H1 (cell line): ENCODE measurements around the gene IL6ST. TPM values are rescaled to one million over a fixed set of nuclear protein-coding genes. Genes with fewer than 3 reads are reported as not detected.

Source experiments
- CTCF ChIA-PET: fragments of 300-600 bp; sonication (Branson Sonifier 250); formaldehyde crosslinking; loops from one replicate; lab custom pipeline; 2021; ENCODE audit not compliant: partially characterized antibody; lab: Charles Lee
- POLR2A ChIA-PET: fragments of 300-600 bp; sonication (Branson Sonifier 250); formaldehyde crosslinking; loops from one replicate; lab custom pipeline; 2021; ENCODE audit warnings: inconsistent platforms; ENCODE audit not compliant: partially characterized antibody; lab: Charles Lee
- DNase-seq, 2 experiments: peaks; one replicate each; pipeline versions ENCODE4 v3.0.0 to v3.0.0-alpha.2; 2010 to 2022; ENCODE audit warnings: low spot score in 2 of 2, low read depth in 1 of 2, mixed read lengths in 1 of 2
- FAIRE-seq: peaks from 2 replicates; lab custom pipeline; 2011; peaks lifted over from hg19 to GRCh38; lab: Jason Lieb, UNC
- H2AFZ ChIP-seq: 2 replicates; pipeline ENCODE4 v1.8.1; 2012; ENCODE audit warnings: low read length, inconsistent platforms
- H2AK5ac ChIP-seq: 2 replicates; pipeline ENCODE4 v1.6.1; 2013; ENCODE audit warnings: low read depth, low read length
- H2BK120ac ChIP-seq: replicated peaks from 2 replicates; pipeline ENCODE3; 2013; ENCODE audit warnings: low read depth, low read length, inconsistent platforms
- H2BK12ac ChIP-seq: 2 replicates; pipeline ENCODE4 v1.6.1; 2013; ENCODE audit warnings: low read depth, low read length
- H2BK15ac ChIP-seq: 2 replicates; pipeline ENCODE4 v1.6.1; 2013; ENCODE audit warnings: low read length
- H2BK20ac ChIP-seq: 2 replicates; pipeline ENCODE4 v1.6.1; 2013; ENCODE audit warnings: low read length
- H2BK5ac ChIP-seq: 2 replicates; pipeline ENCODE4 v1.6.1; 2013; ENCODE audit warnings: low read depth, low read length
- H3K14ac ChIP-seq: 2 replicates; pipeline ENCODE4 v1.6.1; 2013; ENCODE audit warnings: inconsistent platforms; ENCODE audit not compliant: insufficient read length
- H3K18ac ChIP-seq: 2 replicates; pipeline ENCODE4 v1.6.1; 2013; ENCODE audit warnings: low read length; ENCODE audit errors: extremely low read depth
- H3K23ac ChIP-seq: 2 replicates; pipeline ENCODE4 v1.6.1; 2013; ENCODE audit warnings: inconsistent platforms; ENCODE audit not compliant: insufficient read length
- H3K23me2 ChIP-seq: 2 replicates; pipeline ENCODE4 v1.6.1; 2013; ENCODE audit warnings: low read depth, low read length
- H3K27ac ChIP-seq: 2 replicates; pipeline ENCODE4 v1.6.1; 2011; ENCODE audit warnings: low read depth, low read length, inconsistent platforms
- H3K27me3 ChIP-seq, 4 experiments: replicated peaks in 1 of 4; 1 replicate in 1 of 4; 2 replicates in 3 of 4; pipeline versions ENCODE4 v1.6.1 to v1.8.1; 2011 to 2013; ENCODE audit warnings: low read length in 3 of 4, mild to moderate bottlenecking in 3 of 4, inconsistent platforms in 2 of 4, mixed read lengths in 2 of 4, moderate library complexity in 1 of 4; ENCODE audit not compliant: control insufficient read depth in 3 of 4, insufficient read depth in 3 of 4; ENCODE audit errors: extremely low read depth in 1 of 4
- H3K36me3 ChIP-seq, 4 experiments: 2 replicates each; pipeline versions ENCODE4 v1.6.1 to v1.8.1; 2011 to 2013; ENCODE audit warnings: mild to moderate bottlenecking in 4 of 4, low read length in 3 of 4, moderate library complexity in 2 of 4, control low read depth in 1 of 4, inconsistent platforms in 1 of 4; ENCODE audit not compliant: insufficient read depth in 4 of 4, control insufficient read depth in 2 of 4
- H3K4ac ChIP-seq: replicated peaks from 2 replicates; pipeline ENCODE3; 2013; ENCODE audit warnings: low read length, low read depth, mixed read lengths, inconsistent platforms; ENCODE audit not compliant: insufficient read length
- H3K4me1 ChIP-seq, 4 experiments: replicated peaks in 1 of 4; 1 replicate in 1 of 4; 2 replicates in 3 of 4; pipeline versions ENCODE4 v1.6.1 to v1.8.1; 2011 to 2013; ENCODE audit warnings: low read length in 3 of 4, inconsistent platforms in 2 of 4, mixed read lengths in 1 of 4; ENCODE audit not compliant: insufficient read depth in 4 of 4, control insufficient read depth in 3 of 4
- H3K4me2 ChIP-seq, 2 experiments: 2 replicates each; pipeline versions ENCODE4 v1.6.1 to v1.8.1; 2011 to 2013; ENCODE audit warnings: low read depth in 2 of 2, low read length in 2 of 2, control low read depth in 1 of 2, inconsistent platforms in 1 of 2, mild to moderate bottlenecking in 1 of 2; ENCODE audit not compliant: insufficient read depth in 1 of 2
- H3K4me3 ChIP-seq, 4 experiments: fragments of 200-600, 300-600 bp in 1 of 4; sonication (generic), shearing (Covaris generic), sonication (Bioruptor Twin) in 1 of 4; 2 replicates each; pipeline versions ENCODE4 v1.5.1 to v1.8.1; 2011 to 2016; ENCODE audit warnings: low read length in 4 of 4, low read depth in 3 of 4, control low read depth in 2 of 4, inconsistent platforms in 2 of 4, mild to moderate bottlenecking in 2 of 4, mixed read lengths in 1 of 4, moderate library complexity in 1 of 4; ENCODE audit not compliant: insufficient read depth in 2 of 4; ENCODE audit errors: extremely low read depth in 1 of 4
- H3K56ac ChIP-seq: replicated peaks from 2 replicates; pipeline ENCODE3; 2013; ENCODE audit warnings: low read depth, mild to moderate bottlenecking, mixed read lengths, low read length, inconsistent platforms; ENCODE audit not compliant: insufficient read length
- H3K79me1 ChIP-seq: 2 replicates; pipeline ENCODE4 v1.6.1; 2013; ENCODE audit warnings: low read depth, low read length, control low read depth
- H3K79me2 ChIP-seq, 2 experiments: 2 replicates each; pipeline versions ENCODE4 v1.6.1 to v1.8.1; 2012 to 2013; ENCODE audit warnings: low read length in 2 of 2, mild to moderate bottlenecking in 2 of 2, inconsistent platforms in 1 of 2; ENCODE audit not compliant: insufficient read depth in 2 of 2, control insufficient read depth in 1 of 2
- H3K9ac ChIP-seq, 4 experiments: replicated peaks in 1 of 4; 1 replicate in 1 of 4; 2 replicates in 3 of 4; pipeline versions ENCODE4 v1.6.1 to v1.8.1; 2011 to 2013; ENCODE audit warnings: low read depth in 3 of 4, low read length in 3 of 4, control low read depth in 2 of 4, mild to moderate bottlenecking in 2 of 4, moderate library complexity in 2 of 4, inconsistent platforms in 1 of 4; ENCODE audit errors: extremely low read depth in 1 of 4
- H3K9me3 ChIP-seq, 2 experiments: 2 replicates each; pipeline versions ENCODE4 v1.6.1 to v1.8.1; 2012 to 2013; ENCODE audit warnings: mild to moderate bottlenecking in 2 of 2, moderate library complexity in 2 of 2, control low read depth in 1 of 2, inconsistent platforms in 1 of 2, low read depth in 1 of 2, low read length in 1 of 2, mixed read lengths in 1 of 2; ENCODE audit not compliant: insufficient read depth in 2 of 2
- H4K20me1 ChIP-seq, 2 experiments: replicated peaks in 1 of 2; 2 replicates each; pipeline versions ENCODE3 to v1.8.1; 2011 to 2013; ENCODE audit warnings: inconsistent platforms in 2 of 2, low read length in 2 of 2, mild to moderate bottlenecking in 1 of 2; ENCODE audit not compliant: insufficient read depth in 2 of 2, control insufficient read depth in 1 of 2
- H4K5ac ChIP-seq: 2 replicates; pipeline ENCODE4 v1.6.1; 2013; ENCODE audit warnings: low read length, low read depth, mixed read lengths, inconsistent platforms; ENCODE audit not compliant: insufficient read length
- H4K8ac ChIP-seq: 2 replicates; pipeline ENCODE4 v1.8.0; 2013; ENCODE audit warnings: mild to moderate bottlenecking, moderate library complexity, low read length, inconsistent platforms; ENCODE audit not compliant: insufficient read depth; ENCODE audit errors: extremely low read depth
- H4K91ac ChIP-seq: replicated peaks from 2 replicates; pipeline ENCODE3; 2013; ENCODE audit warnings: low read length, mixed read lengths, inconsistent platforms; ENCODE audit not compliant: insufficient read length
- ASH2L ChIP-seq: fragments of 200-600, 300-600 bp; sonication (generic); IDR thresholded peaks from one replicate; pipeline ENCODE4 v1.7.1; 2017; ENCODE audit warnings: low read length
- ATF3 ChIP-seq: IDR thresholded peaks from 2 replicates; pipeline ENCODE4 v1.6.1; 2011; ENCODE audit warnings: low read depth, mild to moderate bottlenecking, low read length; ENCODE audit not compliant: insufficient read depth
- BACH1 ChIP-seq: IDR thresholded peaks from 2 replicates; pipeline ENCODE4 v1.6.1; 2012; ENCODE audit warnings: low read length, improper control_type of control experiment
- CREB1 ChIP-seq: IDR thresholded peaks from 2 replicates; pipeline ENCODE4 v1.6.1; 2012; ENCODE audit warnings: inconsistent platforms
- EZH2 ChIP-seq: fragments of 200-600 bp; sonication (generic); IDR thresholded peaks from 2 replicates; pipeline ENCODE4 v1.7.1; 2012; ENCODE audit warnings: low read depth, mild to moderate bottlenecking, moderate library complexity, low read length, inconsistent platforms; ENCODE audit not compliant: severe bottlenecking
- GTF2F1 ChIP-seq: IDR thresholded peaks from 2 replicates; pipeline ENCODE4 v1.6.1; 2012; ENCODE audit warnings: low read depth, low read length, improper control_type of control experiment, borderline replicate concordance
- HDAC6 ChIP-seq: IDR thresholded peaks from one replicate; pipeline ENCODE4 v1.7.1; 2012; ENCODE audit warnings: low read depth, mild to moderate bottlenecking, inconsistent platforms, low read length, moderate library complexity
- NANOG ChIP-seq: IDR thresholded peaks from 2 replicates; pipeline ENCODE4 v1.6.1; 2011; ENCODE audit warnings: low read length, low read depth, mild to moderate bottlenecking, inconsistent platforms; ENCODE audit not compliant: insufficient read depth, poor library complexity, severe bottlenecking
- NRF1 ChIP-seq: IDR thresholded peaks from 2 replicates; pipeline ENCODE4 v1.6.1; 2011; ENCODE audit warnings: mild to moderate bottlenecking, low read depth, low read length, improper control_type of control experiment
- POU5F1 ChIP-seq: IDR thresholded peaks from 2 replicates; pipeline ENCODE4 v1.6.1; 2011; ENCODE audit warnings: low read depth, mild to moderate bottlenecking, low read length, moderate library complexity
- SIX5 ChIP-seq: IDR thresholded peaks from 2 replicates; pipeline ENCODE4 v1.6.1; 2011; ENCODE audit warnings: mild to moderate bottlenecking, low read depth, low read length
- TEAD4 ChIP-seq: IDR thresholded peaks from 2 replicates; pipeline ENCODE4 v1.6.1; 2012; ENCODE audit warnings: low read depth, low read length, inconsistent platforms, mixed read lengths
- WGBS, 2 experiments: shearing (Covaris generic) in 1 of 2; methylation state at CpG; one replicate each; pipeline versions ENCODE4 v1.1.6 to v1.1.7; 2013 to 2015; ENCODE audit warnings: low lambda C conversion rate in 2 of 2, mixed read lengths in 2 of 2, inconsistent platforms in 1 of 2, low coverage in 1 of 2, missing lambda C conversion rate in 1 of 2; ENCODE audit not compliant: insufficient replicate concordance in 2 of 2, insufficient coverage in 1 of 2, insufficient read length in 1 of 2; ENCODE audit errors: extremely low coverage in 1 of 2, missing lambda C conversion rate in 1 of 2; 5-methylcytosine and 5-hydroxymethylcytosine counted together
- polyA plus RNA-seq, 7 experiments: library from polyadenylated mRNA; depleted of rRNA in 3 of 7; stranded (reverse) in 5 of 7; unstranded in 2 of 7; fragments of >200 nt in 5 of 7; fragments of 200-250 nt in 2 of 7; gene quantifications; 1 replicate in 5 of 7; 2 replicates in 1 of 7; 4 replicates in 1 of 7; pipeline versions ENCODE4 v1.2.1 to v1.2.3, GENCODE V29; 2011 to 2013; ENCODE audit warnings: missing spikeins in 2 of 7, mixed read lengths in 2 of 7
- total RNA-seq: library from RNA; stranded (reverse); fragmentation: NEBNext Ultra II Directional; extraction: Animal tissue kit (Norgen Biotek cat#: 25700); gene quantifications from 2 replicates; pipeline ENCODE4 v1.2.1, GENCODE V29; 2021
- TF ChIP-seq, protein P1 (sequence below): IDR thresholded peaks from 2 replicates; pipeline ENCODE4 v1.6.1; 2012; ENCODE audit warnings: inconsistent platforms

IL6ST gene
- total and polyA plus RNA-seq, 2 of the 8 experiments (the other 6 are each of a cell fraction or from before 2014, with no cell fraction given), result 1.4 to 11.1 TPM

DNA sequence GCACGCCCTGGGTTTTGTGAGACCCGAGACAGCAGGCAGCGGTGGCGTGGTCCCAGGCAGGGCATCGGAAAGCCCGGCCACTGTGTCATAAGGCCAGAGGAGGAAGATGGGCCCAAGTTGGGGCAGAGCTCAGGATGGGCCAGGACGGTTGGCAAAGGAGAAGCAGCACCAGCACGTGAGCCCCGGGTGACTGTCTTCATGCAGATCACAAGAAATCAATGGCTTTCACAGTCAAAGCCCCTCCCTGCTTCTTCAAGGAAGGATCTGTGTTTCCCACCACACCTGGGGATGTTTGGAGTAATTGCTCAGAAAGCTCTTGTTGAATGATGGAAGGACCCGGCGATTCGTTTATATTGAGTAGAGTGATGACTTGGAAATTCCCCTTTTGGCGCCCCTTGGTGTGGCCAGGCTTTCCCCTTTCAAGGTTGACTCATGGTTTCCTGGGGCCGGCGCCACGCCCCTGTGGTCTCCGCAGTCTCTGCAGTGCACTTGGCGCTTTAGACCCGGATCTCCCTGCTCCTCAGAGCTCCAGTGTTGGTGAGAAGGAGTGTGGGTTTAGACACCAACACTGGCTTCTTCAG is 91.6 kb downstream of the IL6ST start:
- H4K8ac ChIP-seq, result no peak overlapping the region
- no peak overlapping the region for H2AK5ac ChIP-seq
- H2BK5ac ChIP-seq, result 0 out of 2 replicates have a peak overlapping the region, but pooled peaks have one; percentile 21
- WGBS, 2 experiments, result 93% methylated on average over 19 of the region's 19 CpGs; no CpG with 5 or more reads in 1 of the 2 experiments
- ChIA-PET CTCF (no interaction called here), POLR2A (interaction anchor here (1.0 to 1.2 kb wide), 2 partner anchors 9 kb away, joined by 3 to 4 read pairs; no protein-coding TSS in a partner anchor)
- H3K18ac ChIP-seq, result no peak overlapping the region
- no peak overlapping the region for H3K4me2 ChIP-seq
- H2BK20ac ChIP-seq, result no peak overlapping the region
- H3K27me3 ChIP-seq, result no peaks in the 10 kb centered on the region; a peak in 1 of 7 replicates
- H4K91ac ChIP-seq, result no peak overlapping the region
- H2BK15ac ChIP-seq, result no peak overlapping the region
- H2AFZ ChIP-seq, result no peak overlapping the region; the same call in 1 of the 2 replicates
- no peaks in the 10 kb centered on the region for H3K9me3 ChIP-seq
- no peak overlapping the region for H3K56ac ChIP-seq
- H3K4me1 ChIP-seq, result no peaks in the 10 kb centered on the region
- no peaks in the 10 kb centered on the region for H3K79me2 ChIP-seq
- H3K23ac ChIP-seq, result no peak overlapping the region
- TF ChIP-seq NANOG (no peak), GTF2F1 (no peak), EZH2 (no peak), HDAC6 (no peak), CREB1 (no peak), NRF1 (no peak), ATF3 (no peak), BACH1 (no peak), SIX5 (no peak), POU5F1 (no peak), TEAD4 (no peak), ASH2L (no peak)
- TF ChIP-seq, protein P1, sequence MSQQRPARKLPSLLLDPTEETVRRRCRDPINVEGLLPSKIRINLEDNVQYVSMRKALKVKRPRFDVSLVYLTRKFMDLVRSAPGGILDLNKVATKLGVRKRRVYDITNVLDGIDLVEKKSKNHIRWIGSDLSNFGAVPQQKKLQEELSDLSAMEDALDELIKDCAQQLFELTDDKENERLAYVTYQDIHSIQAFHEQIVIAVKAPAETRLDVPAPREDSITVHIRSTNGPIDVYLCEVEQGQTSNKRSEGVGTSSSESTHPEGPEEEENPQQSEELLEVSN, result no peak
- H3K4ac ChIP-seq, result no peak overlapping the region
- H4K20me1 ChIP-seq, result no peaks in the 10 kb centered on the region
- H3K9ac ChIP-seq, result no peak overlapping the region
- H2BK120ac ChIP-seq, result no peak overlapping the region
- H3K4me3 ChIP-seq, result no peak overlapping the region
- no peak overlapping the region for H3K14ac ChIP-seq
- no peak overlapping the region for H3K27ac ChIP-seq
- H2BK12ac ChIP-seq, result no peak overlapping the region
- no peaks in the 10 kb centered on the region for H3K23me2 ChIP-seq
- H3K36me3 ChIP-seq, result no peaks in the 10 kb centered on the region
- no peak for FAIRE-seq
- DNase-seq, result no peak
- H4K5ac ChIP-seq, result no peak overlapping the region
- H3K79me1 ChIP-seq, result no peaks in the 10 kb centered on the region
